H1 (cell line): ENCODE results near the gene UBE4B.

ENCODE experiments used
- CBX8 ChIP-seq: fragments of 300-800, 300-1000 bp; sonication (generic); IDR thresholded peaks from 2 replicates; pipeline ENCODE4 v1.7.1; 2016; ENCODE audit warnings: low read depth, low read length, borderline replicate concordance
- CREB1 ChIP-seq: IDR thresholded peaks from 2 replicates; pipeline ENCODE4 v1.6.1; 2012; ENCODE audit warnings: inconsistent platforms
- CTBP2 ChIP-seq: IDR thresholded peaks from 2 replicates; pipeline ENCODE4 v1.7.0; 2011; ENCODE audit warnings: borderline replicate concordance, mild to moderate bottlenecking, moderate library complexity, mixed read lengths, low read length; ENCODE audit not compliant: insufficient read depth, insufficient read length
- EP300 ChIP-seq, 2 experiments: IDR thresholded peaks; 1 replicate in 1 of 2; 2 replicates in 1 of 2; pipeline ENCODE4 v1.6.1; 2011 to 2012; ENCODE audit warnings: low read depth in 2 of 2, low read length in 2 of 2, mild to moderate bottlenecking in 2 of 2, borderline replicate concordance in 1 of 2, inconsistent platforms in 1 of 2, moderate library complexity in 1 of 2
- KDM1A ChIP-seq: fragments of 200-600, 300-600 bp; sonication (generic); IDR thresholded peaks from 2 replicates; pipeline ENCODE4 v1.7.1; 2016; ENCODE audit warnings: mild to moderate bottlenecking, low read length, borderline replicate concordance
- POLR2A ChIP-seq, 2 experiments: IDR thresholded peaks; 1 replicate in 1 of 2; 2 replicates in 1 of 2; pipeline ENCODE4 v1.6.1; 2011; ENCODE audit warnings: low read depth in 2 of 2, low read length in 2 of 2, mild to moderate bottlenecking in 2 of 2; ENCODE audit errors: control extremely low read depth in 1 of 2
- POLR2AphosphoS5 ChIP-seq: IDR thresholded peaks from 2 replicates; pipeline ENCODE4 v1.6.1; 2011; ENCODE audit warnings: low read depth, low read length
- RNF2 ChIP-seq: fragments of 200-900, 300-1000 bp; sonication (generic); IDR thresholded peaks from 2 replicates; pipeline ENCODE4 v1.7.1; 2016; ENCODE audit warnings: borderline replicate concordance, low read depth, mild to moderate bottlenecking, antibody characterized with exemption, low read length; ENCODE audit not compliant: poor library complexity, severe bottlenecking; ENCODE audit errors: missing control alignments
- SP1 ChIP-seq: IDR thresholded peaks from 2 replicates; pipeline ENCODE4 v1.6.1; 2011; ENCODE audit warnings: low read depth, low read length
- TAF1 ChIP-seq: IDR thresholded peaks from 2 replicates; pipeline ENCODE4 v1.6.1; 2011; ENCODE audit warnings: mild to moderate bottlenecking, low read depth, low read length
- YY1 ChIP-seq: IDR thresholded peaks from 2 replicates; pipeline ENCODE4 v1.6.1; 2011; ENCODE audit warnings: low read depth, mild to moderate bottlenecking, low read length
- ZNF274 ChIP-seq: IDR thresholded peaks from 2 replicates; pipeline ENCODE4 v1.7.0; 2012; ENCODE audit warnings: low read length, borderline replicate concordance; ENCODE audit errors: extremely low read depth
- TF ChIP-seq, protein P1 (sequence below), 3 experiments: IDR thresholded peaks; 1 replicate in 2 of 3; 2 replicates in 1 of 3; pipeline versions ENCODE4 v1.5.1 to v1.6.1; 2011; ENCODE audit warnings: low read length in 3 of 3, mild to moderate bottlenecking in 3 of 3, inconsistent platforms in 2 of 3, low read depth in 1 of 3, moderate library complexity in 1 of 3; ENCODE audit not compliant: insufficient read depth in 1 of 3; ENCODE audit errors: control extremely low read depth in 1 of 3

DNA sequence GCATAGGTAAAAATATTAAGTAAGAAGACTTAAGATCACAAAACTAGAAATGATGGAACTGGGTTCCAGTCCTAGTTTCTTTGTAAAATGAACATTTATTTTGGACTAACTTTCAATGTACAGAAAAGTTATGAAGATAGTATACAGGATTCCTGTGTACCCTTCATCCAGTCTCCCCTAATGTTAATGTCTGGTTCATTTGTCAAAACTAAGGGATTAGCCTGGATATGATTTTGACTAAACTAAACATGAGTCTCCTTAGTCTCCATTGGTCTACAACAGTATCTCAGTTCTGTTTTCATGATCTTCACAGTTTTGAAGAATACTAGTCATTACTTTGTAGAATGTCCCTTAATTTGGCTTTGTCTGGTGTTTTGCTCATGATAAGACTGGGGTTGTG lies 54.5 kb downstream of the UBE4B start:
- TF ChIP-seq TAF1 = no peak
- TF ChIP-seq CBX8 = no peak
- TF ChIP-seq RNF2 = no peak
- TF ChIP-seq YY1 = no peak
- no peak for TF ChIP-seq SP1
- no peak for TF ChIP-seq EP300 (IDR thresholded peaks at IDR 0.05; ENCODE audit: borderline replicate concordance in 1 of 2, low read depth in 2 of 2, low read length in 2 of 2)
- no peak for TF ChIP-seq ZNF274
- no peak for TF ChIP-seq KDM1A
- no peak for TF ChIP-seq CTBP2
- TF ChIP-seq CREB1 = no peak
- no peak for TF ChIP-seq POLR2A (IDR thresholded peaks at IDR 0.05; ENCODE audit: control extremely low read depth in 1 of 2, low read depth in 2 of 2, low read length in 2 of 2)
- no peak for TF ChIP-seq POLR2AphosphoS5
- TF ChIP-seq, protein P1, sequence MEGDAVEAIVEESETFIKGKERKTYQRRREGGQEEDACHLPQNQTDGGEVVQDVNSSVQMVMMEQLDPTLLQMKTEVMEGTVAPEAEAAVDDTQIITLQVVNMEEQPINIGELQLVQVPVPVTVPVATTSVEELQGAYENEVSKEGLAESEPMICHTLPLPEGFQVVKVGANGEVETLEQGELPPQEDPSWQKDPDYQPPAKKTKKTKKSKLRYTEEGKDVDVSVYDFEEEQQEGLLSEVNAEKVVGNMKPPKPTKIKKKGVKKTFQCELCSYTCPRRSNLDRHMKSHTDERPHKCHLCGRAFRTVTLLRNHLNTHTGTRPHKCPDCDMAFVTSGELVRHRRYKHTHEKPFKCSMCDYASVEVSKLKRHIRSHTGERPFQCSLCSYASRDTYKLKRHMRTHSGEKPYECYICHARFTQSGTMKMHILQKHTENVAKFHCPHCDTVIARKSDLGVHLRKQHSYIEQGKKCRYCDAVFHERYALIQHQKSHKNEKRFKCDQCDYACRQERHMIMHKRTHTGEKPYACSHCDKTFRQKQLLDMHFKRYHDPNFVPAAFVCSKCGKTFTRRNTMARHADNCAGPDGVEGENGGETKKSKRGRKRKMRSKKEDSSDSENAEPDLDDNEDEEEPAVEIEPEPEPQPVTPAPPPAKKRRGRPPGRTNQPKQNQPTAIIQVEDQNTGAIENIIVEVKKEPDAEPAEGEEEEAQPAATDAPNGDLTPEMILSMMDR (IDR thresholded peaks at IDR 0.05; ENCODE audit: control extremely low read depth in 1 of 3, insufficient read depth in 1 of 3, low read depth in 1 of 3, low read length in 3 of 3) = no peak
